ENCODE results near the gene MYO9B.

DNA sequence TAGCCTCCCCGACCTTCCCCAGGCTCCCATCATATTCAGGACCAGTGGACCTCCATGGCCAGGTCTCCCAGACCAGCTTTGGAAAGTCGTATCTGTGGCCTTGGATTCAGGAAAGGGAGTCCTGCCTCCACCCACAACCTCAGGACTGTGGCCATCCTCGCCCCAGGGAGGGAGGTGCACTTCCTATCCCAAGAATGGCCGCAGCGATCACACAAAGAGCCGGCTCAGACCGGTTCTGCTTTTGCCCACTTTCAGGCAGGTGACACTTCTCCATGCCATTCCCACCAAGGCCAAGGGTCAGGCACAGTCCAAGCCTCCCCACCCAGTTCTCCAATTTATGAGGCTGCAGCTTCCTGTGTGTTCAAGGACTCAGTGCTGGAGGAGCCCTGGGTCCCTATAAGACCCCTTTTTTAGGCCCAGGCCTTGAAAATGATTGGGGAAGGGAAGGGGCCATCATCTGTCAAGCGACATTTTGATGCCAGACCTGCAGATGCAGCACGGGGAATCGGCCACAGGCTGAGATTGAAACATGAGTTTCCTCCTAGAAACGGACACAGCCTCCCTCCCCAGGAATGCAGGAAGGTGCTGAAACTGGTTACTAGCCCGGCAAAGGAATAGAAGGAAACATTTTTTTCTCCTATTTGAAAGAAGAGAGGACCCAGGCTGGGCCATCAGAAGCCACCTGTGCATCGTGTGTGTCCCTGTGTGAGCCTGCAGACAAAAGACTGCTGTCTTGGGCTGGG is 74.0 kb downstream of the MYO9B start:
- TF ChIP-seq, protein P1, sequence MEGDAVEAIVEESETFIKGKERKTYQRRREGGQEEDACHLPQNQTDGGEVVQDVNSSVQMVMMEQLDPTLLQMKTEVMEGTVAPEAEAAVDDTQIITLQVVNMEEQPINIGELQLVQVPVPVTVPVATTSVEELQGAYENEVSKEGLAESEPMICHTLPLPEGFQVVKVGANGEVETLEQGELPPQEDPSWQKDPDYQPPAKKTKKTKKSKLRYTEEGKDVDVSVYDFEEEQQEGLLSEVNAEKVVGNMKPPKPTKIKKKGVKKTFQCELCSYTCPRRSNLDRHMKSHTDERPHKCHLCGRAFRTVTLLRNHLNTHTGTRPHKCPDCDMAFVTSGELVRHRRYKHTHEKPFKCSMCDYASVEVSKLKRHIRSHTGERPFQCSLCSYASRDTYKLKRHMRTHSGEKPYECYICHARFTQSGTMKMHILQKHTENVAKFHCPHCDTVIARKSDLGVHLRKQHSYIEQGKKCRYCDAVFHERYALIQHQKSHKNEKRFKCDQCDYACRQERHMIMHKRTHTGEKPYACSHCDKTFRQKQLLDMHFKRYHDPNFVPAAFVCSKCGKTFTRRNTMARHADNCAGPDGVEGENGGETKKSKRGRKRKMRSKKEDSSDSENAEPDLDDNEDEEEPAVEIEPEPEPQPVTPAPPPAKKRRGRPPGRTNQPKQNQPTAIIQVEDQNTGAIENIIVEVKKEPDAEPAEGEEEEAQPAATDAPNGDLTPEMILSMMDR (IDR thresholded peaks at IDR 0.05; ENCODE audit: poor library complexity) = no peak
- TF ChIP-seq EZH2 (IDR thresholded peaks at IDR 0.05; ENCODE audit: borderline replicate concordance) = no peak
- TF ChIP-seq EZH2phosphoT487 (IDR thresholded peaks at IDR 0.05; ENCODE audit: low read depth, severe bottlenecking, unreplicated experiment) = no peak

Data from hepatocyte (in vitro differentiated cells).